SIG-M5 treated with dmso at 0.1 percent for 504 hours (cell line): ENCODE measurements around the gene HEY2.
"Not testable (repeated sequence)": the region's sequence is repeated elsewhere in the genome, so short reads cannot be mapped to it uniquely, and the experiment has no call there.

ENCODE experiments used
- DNase-seq: peaks from one replicate; lab custom pipeline; 2025; ENCODE audit not compliant: unreplicated experiment; lab: John Stamatoyannopoulos, UW

The HEY2 gene

GRCh38 chr6:125749173-125749864 is at the start of gene HEY2:
Gene HEY2, plus strand, starts transcription at chr6:125749632. Its CDS starts 145 bp downstream, at chr6:125749777.
- DNase-seq, result peak; percentile 73

- DNase-seq, result no peak
These were observed 48.7 kb upstream of the HEY2 start for GRCh38 chr6:125700581-125701353.

- DNase-seq, result no peak
These were observed 48.1 kb upstream of the HEY2 start for GRCh38 chr6:125701354-125701668.

- not testable (repeated sequence) for DNase-seq
These were observed 45.5 kb upstream of the HEY2 start for GRCh38 chr6:125703882-125704281.

- DNase-seq, result no peak
These were observed 41.7 kb upstream of the HEY2 start for GRCh38 chr6:125707615-125708243.

GRCh38 chr6:125711013-125711675 is 38.3 kb upstream of the HEY2 start:
- DNase-seq, result no peak

- no peak for DNase-seq
These were observed 34.9 kb upstream of the HEY2 start for GRCh38 chr6:125714441-125715090.

GRCh38 chr6:125717120-125717731 is 32.2 kb upstream of the HEY2 start:
- DNase-seq, result no peak

GRCh38 chr6:125718109-125718508 is 31.3 kb upstream of the HEY2 start:
- no peak for DNase-seq

- DNase-seq, result no peak
These were observed 26.5 kb upstream of the HEY2 start for GRCh38 chr6:125722886-125723285.

- DNase-seq, result no peak
These were observed 22.2 kb upstream of the HEY2 start for GRCh38 chr6:125727216-125727615.

GRCh38 chr6:125728739-125729138 is 20.7 kb upstream of the HEY2 start:
- DNase-seq, result no peak

- no peak for DNase-seq
These were observed 19.4 kb upstream of the HEY2 start for GRCh38 chr6:125729983-125730382.

- no peak for DNase-seq
These were observed 17.0 kb upstream of the HEY2 start for GRCh38 chr6:125732398-125732797.

GRCh38 chr6:125733516-125734300 is 15.7 kb upstream of the HEY2 start:
- DNase-seq, result no peak

- no peak for DNase-seq
These were observed 11.2 kb upstream of the HEY2 start for GRCh38 chr6:125738276-125738675.

GRCh38 chr6:125739364-125739763 is 10.1 kb upstream of the HEY2 start:
- DNase-seq, result no peak

GRCh38 chr6:125741336-125741735 is 8.1 kb upstream of the HEY2 start:
- no peak for DNase-seq

- DNase-seq, result no peak
These were observed 7.4 kb upstream of the HEY2 start for GRCh38 chr6:125742024-125742423.
